Measurements from ENCODE around the gene AKAP8. TPM values are rescaled to one million over a fixed set of nuclear protein-coding genes. Genes with fewer than 3 reads are reported as not detected.

Gene AKAP8
- total and polyA plus RNA-seq, 9 of the 15 experiments (the other 6 are each of a cell fraction or from before 2014, with no cell fraction given): 3.4 to 56.5 (median 15.0) TPM

DNA sequence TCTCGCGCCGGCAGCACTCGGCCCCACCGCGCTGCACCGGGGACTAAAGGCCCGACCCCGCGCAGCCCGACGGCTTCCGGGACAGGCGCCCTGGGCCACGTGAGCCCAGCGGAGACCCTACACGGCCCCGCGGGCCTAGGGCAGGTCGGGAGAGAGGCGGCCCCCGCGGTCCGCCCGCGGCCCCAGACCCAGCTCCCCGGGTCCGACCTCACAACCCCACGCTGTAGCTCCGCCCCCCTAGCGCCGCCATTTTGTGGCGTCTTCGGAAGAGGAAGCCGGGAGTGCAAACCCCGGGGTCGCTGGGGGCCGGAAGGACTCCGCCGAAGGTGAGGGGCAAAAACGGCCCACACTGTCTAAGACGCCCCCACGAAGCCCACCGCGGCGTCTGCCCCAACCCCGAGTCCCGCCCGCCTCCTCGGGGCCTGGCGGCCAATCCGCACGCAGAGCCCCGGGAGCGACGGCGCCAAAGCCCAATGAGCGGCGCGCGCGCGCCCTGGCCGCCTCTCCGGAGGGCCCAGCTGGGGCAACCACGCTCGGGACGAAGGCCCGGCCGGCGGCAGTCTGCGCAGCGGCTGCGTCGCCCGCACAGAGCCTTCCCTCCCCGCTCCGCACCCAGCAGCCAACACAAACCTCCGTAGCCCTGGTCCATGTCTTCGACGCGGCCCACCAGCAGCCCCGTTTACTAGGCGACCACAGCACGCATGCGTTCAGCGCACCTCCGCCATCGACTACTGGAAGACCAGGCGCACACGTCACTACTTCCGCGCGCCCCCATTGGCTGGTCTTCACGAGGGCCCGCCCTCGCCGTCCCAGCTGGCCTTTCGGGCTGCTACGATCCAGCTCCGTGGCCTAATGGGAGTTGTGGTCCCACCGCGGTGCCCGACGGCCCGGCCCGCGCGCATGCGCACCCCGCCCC is at the start of gene AKAP8 (continued):
- TF ChIP-seq, protein P1, sequence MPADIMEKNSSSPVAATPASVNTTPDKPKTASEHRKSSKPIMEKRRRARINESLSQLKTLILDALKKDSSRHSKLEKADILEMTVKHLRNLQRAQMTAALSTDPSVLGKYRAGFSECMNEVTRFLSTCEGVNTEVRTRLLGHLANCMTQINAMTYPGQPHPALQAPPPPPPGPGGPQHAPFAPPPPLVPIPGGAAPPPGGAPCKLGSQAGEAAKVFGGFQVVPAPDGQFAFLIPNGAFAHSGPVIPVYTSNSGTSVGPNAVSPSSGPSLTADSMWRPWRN (IDR thresholded peaks at IDR 0.05; ENCODE audit: low read depth): no peak
- TF ChIP-seq, protein P2, sequence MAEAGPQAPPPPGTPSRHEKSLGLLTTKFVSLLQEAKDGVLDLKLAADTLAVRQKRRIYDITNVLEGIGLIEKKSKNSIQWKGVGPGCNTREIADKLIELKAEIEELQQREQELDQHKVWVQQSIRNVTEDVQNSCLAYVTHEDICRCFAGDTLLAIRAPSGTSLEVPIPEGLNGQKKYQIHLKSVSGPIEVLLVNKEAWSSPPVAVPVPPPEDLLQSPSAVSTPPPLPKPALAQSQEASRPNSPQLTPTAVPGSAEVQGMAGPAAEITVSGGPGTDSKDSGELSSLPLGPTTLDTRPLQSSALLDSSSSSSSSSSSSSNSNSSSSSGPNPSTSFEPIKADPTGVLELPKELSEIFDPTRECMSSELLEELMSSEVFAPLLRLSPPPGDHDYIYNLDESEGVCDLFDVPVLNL (CRISPR knock-in tag; IDR thresholded peaks at IDR 0.05; ENCODE audit: low read depth): no peak
- TF ChIP-seq PHF8 (IDR thresholded peaks at IDR 0.05; ENCODE audit: borderline replicate concordance, low read length) (peak; percentile 85; the same call in 1 of the 2 replicates), HNRNPK (IDR thresholded peaks at IDR 0.05; ENCODE audit: low read depth, low read length, poor library complexity, severe bottlenecking) (no peak), KDM5B (IDR thresholded peaks at IDR 0.05; ENCODE audit: insufficient replicate concordance, low read depth, low read length) (peak; percentile 34), TBP (optimal IDR thresholded peaks at IDR 0.05; ENCODE audit: low read depth, low read length) (peak; percentile 82), ZFP36 (IDR thresholded peaks at IDR 0.05; ENCODE audit: low read depth, low read length, partially characterized antibody) (no peak), BRF1 (IDR thresholded peaks at IDR 0.05; ENCODE audit: borderline replicate concordance, extremely low read depth, insufficient read length) (no peak), KDM1A (IDR thresholded peaks at IDR 0.05) (no peak), TAF15 (IDR thresholded peaks at IDR 0.05; ENCODE audit: low read depth, low read length) (no peak), JUNB (CRISPR knock-in tag; conservative IDR thresholded peaks at IDR 0.05) (no peak), TAF9B (IDR thresholded peaks at IDR 0.05; ENCODE audit: partially characterized antibody) (no peak)
- TF ChIP-seq, protein P3, sequence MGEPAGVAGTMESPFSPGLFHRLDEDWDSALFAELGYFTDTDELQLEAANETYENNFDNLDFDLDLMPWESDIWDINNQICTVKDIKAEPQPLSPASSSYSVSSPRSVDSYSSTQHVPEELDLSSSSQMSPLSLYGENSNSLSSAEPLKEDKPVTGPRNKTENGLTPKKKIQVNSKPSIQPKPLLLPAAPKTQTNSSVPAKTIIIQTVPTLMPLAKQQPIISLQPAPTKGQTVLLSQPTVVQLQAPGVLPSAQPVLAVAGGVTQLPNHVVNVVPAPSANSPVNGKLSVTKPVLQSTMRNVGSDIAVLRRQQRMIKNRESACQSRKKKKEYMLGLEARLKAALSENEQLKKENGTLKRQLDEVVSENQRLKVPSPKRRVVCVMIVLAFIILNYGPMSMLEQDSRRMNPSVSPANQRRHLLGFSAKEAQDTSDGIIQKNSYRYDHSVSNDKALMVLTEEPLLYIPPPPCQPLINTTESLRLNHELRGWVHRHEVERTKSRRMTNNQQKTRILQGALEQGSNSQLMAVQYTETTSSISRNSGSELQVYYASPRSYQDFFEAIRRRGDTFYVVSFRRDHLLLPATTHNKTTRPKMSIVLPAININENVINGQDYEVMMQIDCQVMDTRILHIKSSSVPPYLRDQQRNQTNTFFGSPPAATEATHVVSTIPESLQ (CRISPR knock-in tag; IDR thresholded peaks at IDR 0.05): no peak
- TF ChIP-seq, protein P4, sequence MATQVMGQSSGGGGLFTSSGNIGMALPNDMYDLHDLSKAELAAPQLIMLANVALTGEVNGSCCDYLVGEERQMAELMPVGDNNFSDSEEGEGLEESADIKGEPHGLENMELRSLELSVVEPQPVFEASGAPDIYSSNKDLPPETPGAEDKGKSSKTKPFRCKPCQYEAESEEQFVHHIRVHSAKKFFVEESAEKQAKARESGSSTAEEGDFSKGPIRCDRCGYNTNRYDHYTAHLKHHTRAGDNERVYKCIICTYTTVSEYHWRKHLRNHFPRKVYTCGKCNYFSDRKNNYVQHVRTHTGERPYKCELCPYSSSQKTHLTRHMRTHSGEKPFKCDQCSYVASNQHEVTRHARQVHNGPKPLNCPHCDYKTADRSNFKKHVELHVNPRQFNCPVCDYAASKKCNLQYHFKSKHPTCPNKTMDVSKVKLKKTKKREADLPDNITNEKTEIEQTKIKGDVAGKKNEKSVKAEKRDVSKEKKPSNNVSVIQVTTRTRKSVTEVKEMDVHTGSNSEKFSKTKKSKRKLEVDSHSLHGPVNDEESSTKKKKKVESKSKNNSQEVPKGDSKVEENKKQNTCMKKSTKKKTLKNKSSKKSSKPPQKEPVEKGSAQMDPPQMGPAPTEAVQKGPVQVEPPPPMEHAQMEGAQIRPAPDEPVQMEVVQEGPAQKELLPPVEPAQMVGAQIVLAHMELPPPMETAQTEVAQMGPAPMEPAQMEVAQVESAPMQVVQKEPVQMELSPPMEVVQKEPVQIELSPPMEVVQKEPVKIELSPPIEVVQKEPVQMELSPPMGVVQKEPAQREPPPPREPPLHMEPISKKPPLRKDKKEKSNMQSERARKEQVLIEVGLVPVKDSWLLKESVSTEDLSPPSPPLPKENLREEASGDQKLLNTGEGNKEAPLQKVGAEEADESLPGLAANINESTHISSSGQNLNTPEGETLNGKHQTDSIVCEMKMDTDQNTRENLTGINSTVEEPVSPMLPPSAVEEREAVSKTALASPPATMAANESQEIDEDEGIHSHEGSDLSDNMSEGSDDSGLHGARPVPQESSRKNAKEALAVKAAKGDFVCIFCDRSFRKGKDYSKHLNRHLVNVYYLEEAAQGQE (IDR thresholded peaks at IDR 0.05; ENCODE audit: borderline replicate concordance): no peak
- TF ChIP-seq, protein P4 (CRISPR knock-in tag; IDR thresholded peaks at IDR 0.05; ENCODE audit: low read depth): no peak
